Spleen (tissue), 7 donors: ENCODE results near the gene MYL4.

Experiments
- POLR2A ChIP-seq, 3 donors: fragments of 450-650 bp; IDR thresholded peaks; one replicate each; pipeline ENCODE4 v1.5.1; 2017; ENCODE audit warnings: antibody characterized with exemption in 3 of 3, mild to moderate bottlenecking in 1 of 3
- POLR2AphosphoS5 ChIP-seq, 3 donors: sonication (generic); formaldehyde crosslinking; IDR thresholded peaks; one replicate each; pipeline ENCODE4 v1.5.1; 2017; ENCODE audit warnings: antibody characterized with exemption in 3 of 3
- TF ChIP-seq, protein P1 (sequence below), 11 experiments: fragments of 200-600 bp in 7 of 11; fragments of 450-650 bp in 4 of 11; sonication (generic) in 4 of 11; IDR thresholded peaks in 8 of 11; conservative IDR thresholded peaks in 3 of 11; 1 replicate in 7 of 11; 2 replicates in 4 of 11; pipeline versions ENCODE4 v1.4.0 to v1.8.0; 2016 to 2021; ENCODE audit warnings: antibody characterized with exemption in 11 of 11, inconsistent platforms in 4 of 11, mild to moderate bottlenecking in 1 of 11
- donor health status: DM: no; HTN: no; CAD: no; lungs with moderate emphysema.
- donor health status: DM: no; HTN: no; CAD: no.
- donor health status: DM: no; HTN: no; CAD: no.

DNA sequence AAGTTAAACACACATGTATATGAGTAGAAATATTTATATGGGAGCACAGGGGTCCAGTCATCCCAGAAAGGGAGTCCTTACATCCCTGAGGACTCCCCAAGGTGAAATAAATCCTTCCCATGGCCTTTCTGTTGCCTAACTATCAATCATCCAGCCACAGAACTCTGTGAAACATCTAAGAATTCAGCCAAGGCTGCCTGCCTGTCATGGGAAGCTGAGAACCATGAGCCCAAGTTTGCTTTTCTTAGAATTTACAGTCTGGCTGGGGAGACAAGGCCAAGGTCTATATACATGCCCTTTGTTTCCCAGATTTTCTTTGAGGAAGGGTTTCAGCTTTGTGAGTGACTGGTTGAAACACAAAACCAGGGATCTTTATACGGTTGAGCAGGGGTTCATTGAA lies 15.8 kb downstream of the MYL4 start:
- TF ChIP-seq, protein P1, sequence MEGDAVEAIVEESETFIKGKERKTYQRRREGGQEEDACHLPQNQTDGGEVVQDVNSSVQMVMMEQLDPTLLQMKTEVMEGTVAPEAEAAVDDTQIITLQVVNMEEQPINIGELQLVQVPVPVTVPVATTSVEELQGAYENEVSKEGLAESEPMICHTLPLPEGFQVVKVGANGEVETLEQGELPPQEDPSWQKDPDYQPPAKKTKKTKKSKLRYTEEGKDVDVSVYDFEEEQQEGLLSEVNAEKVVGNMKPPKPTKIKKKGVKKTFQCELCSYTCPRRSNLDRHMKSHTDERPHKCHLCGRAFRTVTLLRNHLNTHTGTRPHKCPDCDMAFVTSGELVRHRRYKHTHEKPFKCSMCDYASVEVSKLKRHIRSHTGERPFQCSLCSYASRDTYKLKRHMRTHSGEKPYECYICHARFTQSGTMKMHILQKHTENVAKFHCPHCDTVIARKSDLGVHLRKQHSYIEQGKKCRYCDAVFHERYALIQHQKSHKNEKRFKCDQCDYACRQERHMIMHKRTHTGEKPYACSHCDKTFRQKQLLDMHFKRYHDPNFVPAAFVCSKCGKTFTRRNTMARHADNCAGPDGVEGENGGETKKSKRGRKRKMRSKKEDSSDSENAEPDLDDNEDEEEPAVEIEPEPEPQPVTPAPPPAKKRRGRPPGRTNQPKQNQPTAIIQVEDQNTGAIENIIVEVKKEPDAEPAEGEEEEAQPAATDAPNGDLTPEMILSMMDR (IDR thresholded peaks at IDR 0.05 in 8 of 11, conservative IDR thresholded peaks at IDR 0.05 in 3 of 11) = no peak
- TF ChIP-seq POLR2A (IDR thresholded peaks at IDR 0.05) (no peak), POLR2AphosphoS5 (IDR thresholded peaks at IDR 0.05) (no peak)
